ENCODE measurements around the gene JARID2.

DNA sequence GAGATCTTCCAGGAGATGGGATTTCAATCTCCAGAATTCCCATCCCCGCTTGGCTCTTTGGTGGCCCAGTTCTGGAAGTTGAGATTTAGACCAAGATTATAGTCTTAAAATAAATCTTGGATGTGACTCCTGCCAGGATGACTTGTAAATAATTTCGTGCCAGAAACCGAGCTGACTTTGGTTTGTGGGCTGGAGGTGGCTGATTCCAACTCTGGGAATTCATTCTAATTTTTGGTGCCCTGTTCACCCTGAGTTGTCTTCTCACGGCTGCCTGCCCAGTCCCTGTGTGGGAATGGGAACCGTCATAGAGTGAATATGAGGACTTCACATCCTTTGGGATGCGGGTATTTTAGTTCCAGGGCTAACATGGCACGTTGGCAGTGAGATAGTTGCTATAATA is 64.8 kb downstream of the JARID2 start:
- TF ChIP-seq, protein P1, sequence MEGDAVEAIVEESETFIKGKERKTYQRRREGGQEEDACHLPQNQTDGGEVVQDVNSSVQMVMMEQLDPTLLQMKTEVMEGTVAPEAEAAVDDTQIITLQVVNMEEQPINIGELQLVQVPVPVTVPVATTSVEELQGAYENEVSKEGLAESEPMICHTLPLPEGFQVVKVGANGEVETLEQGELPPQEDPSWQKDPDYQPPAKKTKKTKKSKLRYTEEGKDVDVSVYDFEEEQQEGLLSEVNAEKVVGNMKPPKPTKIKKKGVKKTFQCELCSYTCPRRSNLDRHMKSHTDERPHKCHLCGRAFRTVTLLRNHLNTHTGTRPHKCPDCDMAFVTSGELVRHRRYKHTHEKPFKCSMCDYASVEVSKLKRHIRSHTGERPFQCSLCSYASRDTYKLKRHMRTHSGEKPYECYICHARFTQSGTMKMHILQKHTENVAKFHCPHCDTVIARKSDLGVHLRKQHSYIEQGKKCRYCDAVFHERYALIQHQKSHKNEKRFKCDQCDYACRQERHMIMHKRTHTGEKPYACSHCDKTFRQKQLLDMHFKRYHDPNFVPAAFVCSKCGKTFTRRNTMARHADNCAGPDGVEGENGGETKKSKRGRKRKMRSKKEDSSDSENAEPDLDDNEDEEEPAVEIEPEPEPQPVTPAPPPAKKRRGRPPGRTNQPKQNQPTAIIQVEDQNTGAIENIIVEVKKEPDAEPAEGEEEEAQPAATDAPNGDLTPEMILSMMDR (IDR thresholded peaks at IDR 0.05; ENCODE audit: low read depth, low read length, missing input control) = no peak
- TF ChIP-seq GABPA (IDR thresholded peaks at IDR 0.05 in 1 of 2, conservative IDR thresholded peaks at IDR 0.05 in 1 of 2) (no peak), TAF1 (conservative IDR thresholded peaks at IDR 0.05) (no peak), YY1 (IDR thresholded peaks at IDR 0.05) (no peak), SP1 (IDR thresholded peaks at IDR 0.05) (no peak), EGR1 (IDR thresholded peaks at IDR 0.05; ENCODE audit: low read depth in 2 of 2) (no peak)
- TF ChIP-seq, protein P2, sequence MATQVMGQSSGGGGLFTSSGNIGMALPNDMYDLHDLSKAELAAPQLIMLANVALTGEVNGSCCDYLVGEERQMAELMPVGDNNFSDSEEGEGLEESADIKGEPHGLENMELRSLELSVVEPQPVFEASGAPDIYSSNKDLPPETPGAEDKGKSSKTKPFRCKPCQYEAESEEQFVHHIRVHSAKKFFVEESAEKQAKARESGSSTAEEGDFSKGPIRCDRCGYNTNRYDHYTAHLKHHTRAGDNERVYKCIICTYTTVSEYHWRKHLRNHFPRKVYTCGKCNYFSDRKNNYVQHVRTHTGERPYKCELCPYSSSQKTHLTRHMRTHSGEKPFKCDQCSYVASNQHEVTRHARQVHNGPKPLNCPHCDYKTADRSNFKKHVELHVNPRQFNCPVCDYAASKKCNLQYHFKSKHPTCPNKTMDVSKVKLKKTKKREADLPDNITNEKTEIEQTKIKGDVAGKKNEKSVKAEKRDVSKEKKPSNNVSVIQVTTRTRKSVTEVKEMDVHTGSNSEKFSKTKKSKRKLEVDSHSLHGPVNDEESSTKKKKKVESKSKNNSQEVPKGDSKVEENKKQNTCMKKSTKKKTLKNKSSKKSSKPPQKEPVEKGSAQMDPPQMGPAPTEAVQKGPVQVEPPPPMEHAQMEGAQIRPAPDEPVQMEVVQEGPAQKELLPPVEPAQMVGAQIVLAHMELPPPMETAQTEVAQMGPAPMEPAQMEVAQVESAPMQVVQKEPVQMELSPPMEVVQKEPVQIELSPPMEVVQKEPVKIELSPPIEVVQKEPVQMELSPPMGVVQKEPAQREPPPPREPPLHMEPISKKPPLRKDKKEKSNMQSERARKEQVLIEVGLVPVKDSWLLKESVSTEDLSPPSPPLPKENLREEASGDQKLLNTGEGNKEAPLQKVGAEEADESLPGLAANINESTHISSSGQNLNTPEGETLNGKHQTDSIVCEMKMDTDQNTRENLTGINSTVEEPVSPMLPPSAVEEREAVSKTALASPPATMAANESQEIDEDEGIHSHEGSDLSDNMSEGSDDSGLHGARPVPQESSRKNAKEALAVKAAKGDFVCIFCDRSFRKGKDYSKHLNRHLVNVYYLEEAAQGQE (IDR thresholded peaks at IDR 0.05) = no peak
- TF ChIP-seq, protein P3, sequence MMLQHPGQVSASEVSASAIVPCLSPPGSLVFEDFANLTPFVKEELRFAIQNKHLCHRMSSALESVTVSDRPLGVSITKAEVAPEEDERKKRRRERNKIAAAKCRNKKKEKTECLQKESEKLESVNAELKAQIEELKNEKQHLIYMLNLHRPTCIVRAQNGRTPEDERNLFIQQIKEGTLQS (IDR thresholded peaks at IDR 0.05) = no peak
- TF ChIP-seq, protein P4, sequence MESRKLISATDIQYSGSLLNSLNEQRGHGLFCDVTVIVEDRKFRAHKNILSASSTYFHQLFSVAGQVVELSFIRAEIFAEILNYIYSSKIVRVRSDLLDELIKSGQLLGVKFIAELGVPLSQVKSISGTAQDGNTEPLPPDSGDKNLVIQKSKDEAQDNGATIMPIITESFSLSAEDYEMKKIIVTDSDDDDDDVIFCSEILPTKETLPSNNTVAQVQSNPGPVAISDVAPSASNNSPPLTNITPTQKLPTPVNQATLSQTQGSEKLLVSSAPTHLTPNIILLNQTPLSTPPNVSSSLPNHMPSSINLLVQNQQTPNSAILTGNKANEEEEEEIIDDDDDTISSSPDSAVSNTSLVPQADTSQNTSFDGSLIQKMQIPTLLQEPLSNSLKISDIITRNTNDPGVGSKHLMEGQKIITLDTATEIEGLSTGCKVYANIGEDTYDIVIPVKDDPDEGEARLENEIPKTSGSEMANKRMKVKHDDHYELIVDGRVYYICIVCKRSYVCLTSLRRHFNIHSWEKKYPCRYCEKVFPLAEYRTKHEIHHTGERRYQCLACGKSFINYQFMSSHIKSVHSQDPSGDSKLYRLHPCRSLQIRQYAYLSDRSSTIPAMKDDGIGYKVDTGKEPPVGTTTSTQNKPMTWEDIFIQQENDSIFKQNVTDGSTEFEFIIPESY (IDR thresholded peaks at IDR 0.05) = no peak
- TF ChIP-seq, protein P5, sequence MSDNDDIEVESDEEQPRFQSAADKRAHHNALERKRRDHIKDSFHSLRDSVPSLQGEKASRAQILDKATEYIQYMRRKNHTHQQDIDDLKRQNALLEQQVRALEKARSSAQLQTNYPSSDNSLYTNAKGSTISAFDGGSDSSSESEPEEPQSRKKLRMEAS (IDR thresholded peaks at IDR 0.05) = no peak

Data from liver (tissue), 3 donors.